HEK293T (cell line): ENCODE data around the gene MSRB3.
"Not testable (repeated sequence)": the region's sequence is repeated elsewhere in the genome, so short reads cannot be mapped to it uniquely, and the experiment has no call there.

Experiments
- CTCF ChIA-PET: fragments of 350-600 bp; formaldehyde crosslinking; extraction: SDS; loops from one replicate; lab custom pipeline; 2021; ENCODE audit warnings: antibody characterized with exemption, inconsistent platforms; lab: Yijun Ruan, JAX
- POLR2A ChIA-PET: fragments of 350-600 bp; formaldehyde crosslinking; extraction: SDS; loops from one replicate; lab custom pipeline; 2020; ENCODE audit warnings: antibody characterized with exemption, inconsistent platforms; lab: Yijun Ruan, JAX
- DNase-seq: peaks from one replicate; pipeline ENCODE4 v3.0.0; 2012; ENCODE audit warnings: mixed read lengths; ENCODE audit errors: extremely low spot score
- ARNT ChIP-seq: fragments of 450-650 bp; IDR thresholded peaks from 2 replicates; pipeline ENCODE4 v1.6.1; 2017; ENCODE audit warnings: mild to moderate bottlenecking
- BHLHE40 ChIP-seq: fragments of 450-650 bp; IDR thresholded peaks from 2 replicates; pipeline ENCODE4 v1.6.1; 2016; ENCODE audit warnings: mild to moderate bottlenecking, moderate library complexity, borderline replicate concordance
- CTBP1 ChIP-seq: fragments of 450-650 bp; IDR thresholded peaks from 2 replicates; pipeline ENCODE4 v1.6.1; 2016; ENCODE audit warnings: borderline replicate concordance
- ELF4 ChIP-seq: fragments of 450-650 bp; IDR thresholded peaks from 2 replicates; pipeline ENCODE4 v1.6.1; 2017; ENCODE audit warnings: antibody characterized with exemption
- FOXA1 ChIP-seq: fragments of 450-650 bp; IDR thresholded peaks from 2 replicates; pipeline ENCODE4 v1.6.1; 2016; ENCODE audit warnings: mild to moderate bottlenecking
- FOXK2 ChIP-seq: fragments of 450-650 bp; IDR thresholded peaks from 2 replicates; pipeline ENCODE4 v1.6.1; 2016; ENCODE audit warnings: mild to moderate bottlenecking
- FOXM1 ChIP-seq: fragments of 450-650 bp; IDR thresholded peaks from 2 replicates; pipeline ENCODE4 v1.6.1; 2017; ENCODE audit warnings: mild to moderate bottlenecking, borderline replicate concordance
- HDGF ChIP-seq: fragments of 450-650 bp; IDR thresholded peaks from 2 replicates; pipeline ENCODE4 v1.6.1; 2017; ENCODE audit warnings: antibody characterized with exemption, borderline replicate concordance
- L3MBTL2 ChIP-seq: fragments of 450-650 bp; conservative IDR thresholded peaks from 2 replicates; pipeline ENCODE4 v1.6.1; 2016; ENCODE audit warnings: mild to moderate bottlenecking
- LEF1 ChIP-seq: fragments of 450-650 bp; IDR thresholded peaks from 2 replicates; pipeline ENCODE4 v1.6.1; 2017; ENCODE audit warnings: mild to moderate bottlenecking, borderline replicate concordance
- NFRKB ChIP-seq: fragments of 450-650 bp; IDR thresholded peaks from 2 replicates; pipeline ENCODE4 v1.6.1; 2016; ENCODE audit warnings: mild to moderate bottlenecking, moderate library complexity
- SP1 ChIP-seq: fragments of 450-650 bp; IDR thresholded peaks from 2 replicates; pipeline ENCODE4 v1.6.1; 2017
- SUZ12 ChIP-seq: fragments of 450-650 bp; IDR thresholded peaks from 2 replicates; pipeline ENCODE4 v1.6.1; 2016; ENCODE audit warnings: mild to moderate bottlenecking
- TARDBP ChIP-seq: fragments of 450-650 bp; IDR thresholded peaks from 2 replicates; pipeline ENCODE4 v1.6.1; 2016
- ZNF384 ChIP-seq: fragments of 450-650 bp; IDR thresholded peaks from 2 replicates; pipeline ENCODE4 v1.6.1; 2016
- TF ChIP-seq, protein P1 (sequence below): fragments of 450-650 bp; IDR thresholded peaks from 2 replicates; pipeline ENCODE4 v1.6.1; 2016

The MSRB3 gene

DNA sequence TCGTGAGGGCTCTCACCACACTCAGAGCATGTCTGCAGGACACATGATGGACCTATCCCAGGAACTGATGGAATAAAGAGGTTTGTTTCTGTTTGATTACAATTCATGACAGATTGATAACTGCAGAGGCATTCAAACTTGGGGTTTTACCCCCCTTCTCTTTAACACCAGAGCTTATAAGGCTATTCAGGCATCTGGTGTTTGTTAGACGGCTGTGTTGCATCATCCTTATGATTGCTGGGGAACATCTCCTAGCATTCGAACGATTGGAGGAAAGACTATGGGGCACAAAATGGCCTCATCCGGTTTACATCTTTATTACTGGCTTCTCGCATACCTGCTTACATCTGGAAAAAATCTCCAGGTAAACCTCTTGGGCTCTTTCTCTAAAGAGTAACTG lies 191.8 kb downstream of the MSRB3 start:
- ChIA-PET POLR2A (no interaction called here), CTCF (no interaction called here)
- no peak for DNase-seq
- TF ChIP-seq CTBP1 (no peak), ZNF384 (no peak), L3MBTL2 (no peak), BHLHE40 (no peak), LEF1 (no peak), FOXK2 (no peak), NFRKB (no peak), FOXM1 (no peak), ARNT (no peak), SP1 (no peak), SUZ12 (no peak), FOXA1 (no peak), ELF4 (no peak), TARDBP (no peak), HDGF (no peak)
- TF ChIP-seq, protein P1, sequence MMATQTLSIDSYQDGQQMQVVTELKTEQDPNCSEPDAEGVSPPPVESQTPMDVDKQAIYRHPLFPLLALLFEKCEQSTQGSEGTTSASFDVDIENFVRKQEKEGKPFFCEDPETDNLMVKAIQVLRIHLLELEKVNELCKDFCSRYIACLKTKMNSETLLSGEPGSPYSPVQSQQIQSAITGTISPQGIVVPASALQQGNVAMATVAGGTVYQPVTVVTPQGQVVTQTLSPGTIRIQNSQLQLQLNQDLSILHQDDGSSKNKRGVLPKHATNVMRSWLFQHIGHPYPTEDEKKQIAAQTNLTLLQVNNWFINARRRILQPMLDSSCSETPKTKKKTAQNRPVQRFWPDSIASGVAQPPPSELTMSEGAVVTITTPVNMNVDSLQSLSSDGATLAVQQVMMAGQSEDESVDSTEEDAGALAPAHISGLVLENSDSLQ, result no peak

DNA sequence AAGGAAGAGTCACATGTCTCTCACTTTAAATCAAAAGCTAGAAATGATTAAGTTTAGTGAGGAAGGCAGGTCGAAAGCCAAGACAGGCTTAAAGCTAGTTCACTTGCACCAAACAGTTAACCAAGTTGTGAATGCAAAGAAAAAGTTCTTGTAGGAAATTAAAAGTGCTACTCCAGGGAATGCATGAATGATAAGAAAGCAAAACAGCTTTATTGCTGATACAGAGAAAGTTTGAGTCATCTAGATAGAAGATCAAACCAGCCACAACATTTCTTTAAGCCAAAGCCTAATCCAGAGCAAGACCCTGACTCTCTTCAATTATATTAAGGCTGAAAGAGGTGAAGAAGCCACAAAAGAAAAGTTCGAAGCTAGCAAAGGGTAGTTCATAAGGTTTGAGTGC lies 193.6 kb downstream of the MSRB3 start:
- no peak for TF ChIP-seq ELF4
- no peak for TF ChIP-seq TARDBP
- no peak for TF ChIP-seq FOXK2
- no peak for TF ChIP-seq HDGF
- no peak for TF ChIP-seq NFRKB
- no peak for TF ChIP-seq CTBP1
- TF ChIP-seq ARNT, result no peak
- no peak for TF ChIP-seq ZNF384
- TF ChIP-seq BHLHE40, result no peak
- no peak for TF ChIP-seq SUZ12
- no peak for TF ChIP-seq SP1
- TF ChIP-seq L3MBTL2, result no peak
- TF ChIP-seq, protein P1, result no peak
- no peak for TF ChIP-seq FOXM1
- no peak for TF ChIP-seq FOXA1
- no peak for TF ChIP-seq LEF1
- POLR2A ChIA-PET, result interaction anchor here (1.0 kb wide), 1 partner anchor 8 kb away, joined by 3 read pairs; no protein-coding TSS in a partner anchor
- no peak for DNase-seq
- CTCF ChIA-PET, result no interaction called here

DNA sequence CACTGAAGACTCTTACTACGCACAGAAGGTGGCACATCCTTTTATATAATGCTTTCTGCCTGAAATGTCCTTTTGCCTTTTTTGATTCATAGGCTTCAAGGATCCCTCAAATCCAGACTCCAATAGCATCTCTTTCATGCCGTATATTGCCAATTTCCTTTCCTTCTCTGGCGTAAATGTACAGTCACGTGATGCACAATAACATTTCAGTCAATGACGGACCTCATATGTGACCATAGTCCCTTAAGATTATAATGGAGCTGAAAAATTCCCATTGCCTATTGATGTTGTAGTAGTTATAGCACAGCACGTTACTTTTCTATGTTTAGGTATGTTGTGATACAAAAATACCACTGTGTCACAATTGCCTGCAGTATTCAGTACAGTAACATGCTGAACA lies 196.3 kb downstream of the MSRB3 start:
- TF ChIP-seq CTBP1 (no peak), BHLHE40 (no peak), ARNT (no peak), NFRKB (no peak), TARDBP (no peak)
- ChIA-PET POLR2A (no interaction called here), CTCF (no interaction called here)
- no peak for DNase-seq

DNA sequence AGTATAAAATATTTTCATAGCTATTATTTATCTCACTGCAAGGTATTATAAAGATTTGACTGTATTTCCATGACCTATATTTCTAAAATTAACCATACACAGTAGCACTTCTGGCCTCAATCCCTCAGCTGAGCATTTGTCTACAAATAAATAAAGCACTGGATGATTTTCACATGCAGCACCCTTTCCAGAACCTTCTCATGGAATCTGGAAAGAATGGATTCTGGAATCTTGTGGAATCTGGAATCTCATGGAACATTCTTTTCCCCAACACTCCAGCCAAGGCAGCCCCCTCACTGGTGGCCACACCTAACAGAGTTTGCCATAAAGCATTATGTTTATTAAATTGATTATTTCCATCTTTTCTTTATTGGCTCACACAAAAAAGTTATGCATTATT lies 199.2 kb downstream of the MSRB3 start:
- CTCF ChIA-PET, result no interaction called here
- POLR2A ChIA-PET, result no interaction called here
- no peak for DNase-seq
- TF ChIP-seq TARDBP (no peak), LEF1 (no peak), ELF4 (no peak), SUZ12 (no peak), NFRKB (no peak), BHLHE40 (no peak), SP1 (no peak), FOXM1 (no peak), FOXK2 (no peak), L3MBTL2 (no peak), ZNF384 (no peak), ARNT (no peak), FOXA1 (no peak), CTBP1 (no peak), HDGF (no peak)
- TF ChIP-seq, protein P1, result no peak

DNA sequence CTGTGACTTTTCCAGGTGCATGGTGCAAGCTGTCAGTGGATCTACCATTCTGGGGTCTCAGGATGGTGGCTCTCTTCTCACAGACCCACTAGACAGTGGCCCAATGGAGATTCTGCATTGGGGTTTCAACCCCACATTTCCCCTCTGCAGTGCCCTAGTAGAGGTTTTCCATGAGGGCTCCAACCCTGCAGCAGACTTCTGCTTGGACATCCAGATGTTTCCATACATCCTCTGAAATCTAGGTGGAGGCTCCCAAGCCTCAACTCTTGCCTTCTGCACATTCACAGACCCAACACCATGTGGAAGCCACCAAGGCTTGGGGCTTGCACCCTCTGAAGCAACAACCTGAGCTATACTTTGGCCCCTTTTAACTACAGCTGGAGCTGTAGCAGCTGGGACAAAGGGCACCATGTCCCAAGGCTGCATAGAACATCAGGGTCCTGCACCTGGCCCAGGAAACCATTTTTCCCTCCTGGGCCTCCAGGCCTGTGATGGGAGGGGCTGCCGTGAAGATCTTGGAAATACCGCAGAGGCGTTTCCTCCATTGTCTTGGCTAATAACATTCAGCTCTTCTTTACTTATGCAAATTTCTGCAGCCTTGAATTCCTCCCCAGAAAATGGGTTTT lies 205.5 kb downstream of the MSRB3 start:
- POLR2A ChIA-PET, CTCF ChIA-PET, DNase-seq: not testable (repeated sequence)

DNA sequence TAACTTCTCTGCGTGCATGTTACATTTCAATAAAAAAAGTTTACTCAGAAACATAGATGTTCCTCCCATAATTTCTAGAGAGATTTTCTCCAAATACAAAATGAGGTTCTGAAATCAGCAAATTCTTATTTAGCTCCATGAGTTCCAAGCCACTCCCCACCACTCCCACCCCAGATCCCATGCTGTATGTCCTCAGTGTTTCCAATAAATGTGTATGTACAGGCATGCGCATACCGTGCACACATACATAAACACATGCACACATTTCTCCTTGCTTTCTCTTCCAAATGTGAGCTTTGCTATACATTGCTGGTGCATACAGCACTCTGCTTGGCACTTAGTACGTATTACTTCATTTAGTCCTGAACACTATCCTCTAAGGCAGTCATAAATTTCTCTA lies 209.7 kb downstream of the MSRB3 start:
- ChIA-PET CTCF (interaction anchor here (0.6 kb wide), 1 partner anchor 16 kb away, joined by 3 read pairs; no protein-coding TSS in a partner anchor), POLR2A (no interaction called here)
- DNase-seq, result no peak
- no peak for TF ChIP-seq LEF1
- TF ChIP-seq HDGF, result no peak
- TF ChIP-seq SUZ12, result no peak
- no peak for TF ChIP-seq L3MBTL2
- no peak for TF ChIP-seq CTBP1
- TF ChIP-seq BHLHE40, result no peak
- no peak for TF ChIP-seq FOXA1
- no peak for TF ChIP-seq FOXK2
- TF ChIP-seq ARNT, result no peak
- TF ChIP-seq ELF4, result no peak
- no peak for TF ChIP-seq TARDBP
- TF ChIP-seq SP1, result no peak
